Upper lobe of right lung (tissue), 1 donor: ENCODE results near the gene NFKB1. TPM values are rescaled to one million over a fixed set of nuclear protein-coding genes. Genes with fewer than 3 reads are reported as not detected.
A peak's percentile ranks its signal among the peaks of the same experiment; 100 is the strongest.

Source experiments
- ATAC-seq: fragments of 200-7000 bp; cut with Tn5 transposase; one replicate; pipeline ENCODE4 v1.9.1; 2020; ENCODE audit warnings: mild to moderate bottlenecking, moderate library complexity
- DNase-seq: peaks from one replicate; pipeline ENCODE4 v3.0.0-alpha.2; 2020
- H3K27ac ChIP-seq: fragments of 200-600 bp; one replicate; pipeline ENCODE4 v1.8.0; 2022
- H3K27me3 ChIP-seq: fragments of 200-600 bp; one replicate; pipeline ENCODE4 v1.8.0; 2022; ENCODE audit warnings: mild to moderate bottlenecking
- H3K36me3 ChIP-seq: fragments of 200-600 bp; one replicate; pipeline ENCODE4 v1.8.0; 2022
- H3K4me1 ChIP-seq: fragments of 200-600 bp; one replicate; pipeline ENCODE4 v1.8.0; 2022
- H3K4me3 ChIP-seq: fragments of 200-600 bp; one replicate; pipeline ENCODE4 v1.8.0; 2022; ENCODE audit warnings: mild to moderate bottlenecking
- H3K9me3 ChIP-seq: fragments of 200-600 bp; one replicate; pipeline ENCODE4 v1.8.0; 2022
- CTCF ChIP-seq: fragments of 200-600 bp; IDR thresholded peaks from one replicate; pipeline ENCODE4 v1.8.0; 2022; ENCODE audit warnings: antibody characterized with exemption
- intact Hi-C: fragments of 100-400 bp; cut with DNase I; formaldehyde crosslinking; loops from one replicate; pipeline ENCODE4 v1.11.0; 2022
- long read RNA-seq: library from polyadenylated mRNA; unstranded; transcript quantifications from one replicate; pipeline ENCODE4 v2.0.0, GENCODE V29; 2021
- total RNA-seq: library from RNA; stranded (reverse); fragmentation: NEBNext Ultra II Directional; extraction: Animal tissue kit (Norgen Biotek cat#: 25700); gene quantifications from one replicate; pipeline ENCODE4 v1.2.1, GENCODE V29; 2021
- donor health status: DM: no; HTN: yes; CAD: no; lungs with severe emphysema.

NFKB1 gene
- 48.8 TPM for total RNA-seq
- long read RNA-seq, full-length matches to known transcripts: 142 of 190 reads
- long read RNA-seq, partial matches to known transcripts: 24 of 190 reads
- long read RNA-seq, other reads (novel, unspliced or antisense): 24 of 190 reads

GRCh38 chr4:102500696-102501446, at the start of gene NFKB1:
Gene NFKB1, plus strand, starts transcription at chr4:102501359. Its CDS starts 24,160 bp downstream, at chr4:102525519.
- Histone ChIP-seq H3K27me3 (no peaks in the 10 kb centered on the region), H3K27ac (peak within 1 kb of the TSS; percentile 98), H3K4me3 (peak within 1 kb of the TSS; percentile 92), H3K9me3 (no peaks in the 10 kb centered on the region), H3K36me3 (no peaks in the 10 kb centered on the region), H3K4me1 (peaks cover 40% of the 10 kb centered on the region)
- intact Hi-C loops: no loop called here
- ATAC-seq (peak; percentile 72), DNase-seq (peak; percentile 87)
- no peak for TF ChIP-seq CTCF

GRCh38 chr4:102452854-102453253, 48.3 kb upstream of the NFKB1 start:
- H3K9me3 ChIP-seq: no peaks in the 10 kb centered on the region
- H3K36me3 ChIP-seq: no peaks in the 10 kb centered on the region
- DNase-seq (no peak), ATAC-seq (no peak)
- TF ChIP-seq CTCF: no peak
- intact Hi-C loops: no loop called here
- H3K27me3 ChIP-seq: no peaks in the 10 kb centered on the region
- no peak overlapping the region for H3K27ac ChIP-seq
- no peak overlapping the region for H3K4me3 ChIP-seq
- no peaks in the 10 kb centered on the region for H3K4me1 ChIP-seq

GRCh38 chr4:102453827-102454226, 47.3 kb upstream of the NFKB1 start:
- Histone ChIP-seq H3K36me3 (no peaks in the 10 kb centered on the region), H3K9me3 (no peaks in the 10 kb centered on the region), H3K4me1 (no peaks in the 10 kb centered on the region), H3K4me3 (no peak overlapping the region), H3K27ac (no peak overlapping the region), H3K27me3 (no peaks in the 10 kb centered on the region)
- intact Hi-C loops: no loop called here
- TF ChIP-seq CTCF: no peak
- ATAC-seq: no peak
- DNase-seq: no peak

GRCh38 chr4:102454268-102454667, 46.9 kb upstream of the NFKB1 start:
- no peaks in the 10 kb centered on the region for H3K9me3 ChIP-seq
- no peaks in the 10 kb centered on the region for H3K4me1 ChIP-seq
- intact Hi-C loops: no loop called here
- no peak for TF ChIP-seq CTCF
- H3K27me3 ChIP-seq: no peaks in the 10 kb centered on the region
- no peaks in the 10 kb centered on the region for H3K36me3 ChIP-seq
- DNase-seq: no peak
- no peak overlapping the region for H3K27ac ChIP-seq
- no peak overlapping the region for H3K4me3 ChIP-seq
- peak; percentile 40 for ATAC-seq

GRCh38 chr4:102454981-102455685, 46.0 kb upstream of the NFKB1 start:
- TF ChIP-seq CTCF: no peak
- no peaks in the 10 kb centered on the region for H3K27me3 ChIP-seq
- ATAC-seq: no peak
- no peak overlapping the region for H3K4me3 ChIP-seq
- H3K9me3 ChIP-seq: no peaks in the 10 kb centered on the region
- intact Hi-C loops: no loop called here
- H3K4me1 ChIP-seq: no peaks in the 10 kb centered on the region
- DNase-seq: no peak
- H3K36me3 ChIP-seq: no peaks in the 10 kb centered on the region
- no peak overlapping the region for H3K27ac ChIP-seq
